Activated CD4-positive, alpha-beta T cell treated with anti-CD3 and anti-CD28 coated beads for 24 hours (primary cell): Measurements from ENCODE around the gene FN3KRP.
A peak's percentile ranks its signal among the peaks of the same experiment; 100 is the strongest.

Experiments used
- DNase-seq, 2 donors: peaks; one replicate each; pipeline ENCODE4 v3.0.0-alpha.2; 2020; ENCODE audit warnings: low read depth in 2 of 2

The FN3KRP gene

DNA sequence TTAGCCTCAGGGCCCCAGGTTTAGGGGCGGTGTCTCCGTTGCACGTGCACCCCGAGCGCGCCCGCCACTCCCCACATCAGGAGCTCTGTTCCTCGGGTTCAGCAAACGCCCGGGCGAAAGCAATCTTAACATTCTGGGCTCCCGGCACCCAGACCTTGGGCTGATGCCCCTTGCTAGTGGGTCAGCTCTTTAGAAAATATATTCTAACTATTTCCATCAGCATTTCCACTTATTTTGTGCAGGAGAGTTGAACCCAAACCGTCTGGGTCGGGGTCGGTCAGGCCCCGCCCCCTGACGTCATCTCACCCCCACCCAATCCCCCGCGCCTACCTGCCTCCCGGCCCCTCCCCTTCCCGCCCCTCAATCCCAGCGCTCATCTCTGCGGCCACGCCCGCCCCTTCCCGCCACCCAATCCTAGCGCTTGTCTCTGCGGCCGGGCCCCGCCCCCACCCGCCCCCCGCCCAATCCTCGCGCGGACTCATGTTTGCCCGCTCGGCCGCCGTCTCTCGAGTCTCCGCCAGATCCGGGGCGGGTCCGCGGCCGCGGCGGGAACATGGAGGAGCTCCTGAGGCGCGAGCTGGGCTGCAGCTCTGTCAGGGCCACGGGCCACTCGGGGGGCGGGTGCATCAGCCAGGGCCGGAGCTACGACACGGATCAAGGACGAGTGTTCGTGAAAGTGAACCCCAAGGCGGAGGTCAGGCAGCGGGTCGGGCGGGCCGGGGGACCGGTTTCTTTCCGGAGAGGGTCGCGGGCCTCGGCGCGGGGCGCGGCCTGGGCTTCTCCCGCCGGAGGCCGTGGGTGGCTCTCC, at the start of gene FN3KRP:
FN3KRP (plus strand) TSS at position 504 of the 808 bp plus-strand sequence; CDS start at position 554, 50 bp downstream.
- peak; percentile 76 to 94 for DNase-seq

GRCh38 chr17:82666931-82667667, 49.4 kb upstream of the FN3KRP start:
- no peak for DNase-seq

DNA sequence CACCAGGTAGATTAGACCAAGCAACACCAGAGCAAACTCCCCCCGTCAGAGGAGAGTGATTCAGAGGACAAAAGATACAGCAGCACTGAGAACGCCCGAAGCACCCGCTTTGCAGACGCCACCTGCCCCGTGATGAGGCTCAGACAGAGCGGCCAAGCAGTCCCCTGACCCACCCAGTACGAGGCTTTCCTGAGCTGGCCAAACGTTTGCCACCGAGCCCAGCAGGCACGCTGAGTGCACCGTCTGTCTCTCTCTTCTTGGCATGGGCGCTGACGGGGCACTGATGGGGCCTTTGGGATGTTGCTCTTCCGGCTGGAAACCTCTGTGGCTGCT, 48.9 kb upstream of the FN3KRP start:
- DNase-seq: no peak

DNA sequence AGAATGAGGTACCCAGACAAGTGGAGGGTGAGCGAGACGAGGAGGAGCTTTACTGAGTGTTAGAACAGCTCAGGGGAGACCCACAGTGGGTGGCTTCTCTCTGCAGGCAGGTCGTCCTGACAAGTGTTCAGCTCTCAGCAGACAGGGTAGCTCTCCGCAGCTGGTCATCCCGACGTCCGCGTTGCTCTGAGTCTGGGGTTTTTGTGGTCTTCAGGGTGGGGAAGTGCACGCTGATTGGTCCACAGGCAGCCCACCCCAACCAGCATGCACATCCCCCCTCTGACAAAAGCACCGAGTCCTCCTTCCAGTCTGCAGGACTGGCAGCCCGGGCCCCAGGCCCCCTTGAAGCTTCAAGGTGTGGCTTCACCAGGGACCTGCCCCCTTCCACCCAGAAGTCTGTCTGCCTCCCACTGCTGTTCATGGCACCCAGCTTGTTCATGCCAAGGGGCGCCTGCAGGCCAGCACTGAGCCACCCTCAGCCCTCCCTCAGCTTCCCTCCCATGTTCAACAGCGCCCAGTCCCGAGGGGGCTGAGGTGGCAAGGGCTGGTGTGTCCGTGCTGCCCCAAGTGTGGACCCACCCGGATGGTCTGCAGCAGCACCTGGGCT, 48.4 kb upstream of the FN3KRP start:
- no peak for DNase-seq

DNA sequence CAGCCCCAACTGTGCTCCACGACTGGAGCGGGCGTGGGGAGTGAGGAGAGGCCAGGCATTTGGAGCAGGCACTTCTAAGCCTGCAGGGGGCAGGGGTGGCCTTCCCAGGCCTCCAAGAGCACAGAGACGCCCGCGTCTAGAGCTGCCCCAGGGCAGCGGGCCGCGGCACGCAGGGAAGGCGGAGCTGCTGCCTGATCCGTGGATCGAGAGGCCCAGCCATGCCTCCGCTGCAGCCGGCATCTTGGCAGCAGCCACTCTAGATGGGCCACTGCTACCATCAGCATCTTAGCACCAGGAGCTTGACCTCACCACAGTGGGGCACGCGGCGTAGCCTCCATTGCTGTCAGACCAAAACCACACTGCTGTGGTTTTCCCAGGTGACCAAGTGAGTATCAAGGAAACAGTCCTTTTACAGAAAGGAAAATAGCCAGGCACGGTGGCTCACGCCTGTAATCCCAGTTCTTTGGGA, 47.8 kb upstream of the FN3KRP start:
- peak; percentile 18 to 40 for DNase-seq

DNA sequence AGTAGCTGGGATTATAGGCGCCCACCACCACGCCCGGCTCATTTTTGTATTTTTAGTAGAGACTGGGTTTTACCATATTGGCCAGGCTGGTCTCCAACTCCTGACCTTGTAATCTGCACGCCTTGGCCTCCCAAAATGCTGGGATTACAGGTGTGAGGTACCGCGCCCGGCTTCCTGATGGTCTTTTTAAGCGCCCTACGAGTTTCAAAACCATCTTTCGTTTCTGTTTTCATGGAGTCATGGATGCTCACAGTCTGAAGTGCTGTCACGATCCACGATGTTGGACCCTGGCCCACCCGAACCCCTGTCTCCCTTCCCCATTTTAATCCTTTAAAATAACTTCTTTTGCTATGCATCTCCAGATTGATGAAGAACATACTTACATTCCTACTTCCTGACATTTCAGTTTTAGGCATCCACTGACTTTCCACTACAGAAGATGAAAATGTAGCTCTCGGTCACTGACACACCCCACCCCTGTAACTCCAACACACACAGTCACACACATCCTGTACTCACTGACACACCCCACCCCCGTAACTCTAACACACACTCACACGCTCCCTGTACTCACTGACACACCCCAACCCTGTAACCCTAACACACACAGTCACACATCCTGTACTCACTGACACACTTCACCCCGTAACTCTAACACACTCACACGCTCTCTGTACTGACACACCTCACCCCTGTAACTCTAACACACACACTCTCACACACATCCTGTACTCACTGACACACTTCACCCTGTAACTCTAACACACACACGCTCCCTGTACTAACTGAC, 45.6 kb upstream of the FN3KRP start:
- no peak for DNase-seq

GRCh38 chr17:82674656-82675475, 41.6 kb upstream of the FN3KRP start:
- no peak for DNase-seq

DNA sequence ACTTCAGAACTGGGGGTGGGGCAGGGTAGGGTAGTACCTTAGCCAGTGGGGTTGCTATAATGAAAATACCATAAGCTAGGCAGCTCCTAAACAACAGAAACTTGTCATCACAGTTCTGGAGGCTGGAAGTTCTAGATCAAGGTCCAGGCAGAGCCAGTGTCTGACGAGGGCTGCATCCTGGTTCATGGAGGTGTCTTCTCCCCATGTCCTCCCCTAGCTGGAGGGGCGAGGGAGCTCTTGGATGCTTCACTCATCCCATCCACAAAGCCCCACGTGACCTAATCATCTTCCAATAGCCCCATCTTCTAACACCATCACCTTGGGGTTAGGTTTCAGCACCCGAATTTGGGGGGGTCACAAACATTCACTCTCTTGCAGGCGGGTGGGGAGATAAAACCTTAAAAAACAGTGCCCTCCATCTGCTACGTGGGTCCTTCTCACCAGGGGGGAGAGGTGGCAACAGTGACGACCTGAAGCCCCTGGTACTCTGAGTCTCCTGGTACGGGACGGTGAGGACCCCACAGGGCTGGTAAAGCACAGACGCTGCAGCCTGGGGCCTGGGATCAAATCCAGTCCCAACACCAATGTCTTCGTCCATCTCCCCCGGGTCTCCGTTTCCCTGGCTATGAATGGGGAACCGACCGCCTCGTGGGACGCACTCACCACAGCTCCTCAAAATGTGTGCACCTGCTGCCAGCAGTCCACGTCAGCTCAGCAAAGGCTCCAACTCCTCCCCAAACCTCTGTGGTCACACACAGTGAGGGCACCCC, 40.8 kb upstream of the FN3KRP start:
- DNase-seq: no peak

- no peak for DNase-seq
Observed at GRCh38 chr17:82677353-82677925, 39.1 kb upstream of the FN3KRP start.

- DNase-seq: no peak
Observed at GRCh38 chr17:82678265-82678891, 38.1 kb upstream of the FN3KRP start.

GRCh38 chr17:82679586-82680465, 36.7 kb upstream of the FN3KRP start:
- DNase-seq: no peak

DNA sequence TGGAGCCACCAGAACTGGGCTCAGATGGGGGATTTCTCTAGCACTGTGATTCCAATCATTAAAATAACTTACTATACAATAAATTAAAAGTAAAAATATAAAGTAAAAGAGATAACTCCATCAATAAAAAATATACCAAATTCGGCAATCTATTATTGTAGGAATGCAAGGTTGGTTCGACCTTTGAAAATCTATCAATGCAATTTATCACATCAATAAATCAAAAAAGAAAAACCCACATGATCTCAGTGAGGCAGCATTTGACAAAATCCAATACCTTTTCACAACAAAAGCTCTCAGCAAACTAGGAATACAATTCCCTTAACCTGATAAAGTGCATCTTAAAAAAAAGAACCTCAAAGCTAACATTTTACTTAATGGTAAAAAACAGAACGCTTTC, 35.0 kb upstream of the FN3KRP start:
- DNase-seq: no peak

DNA sequence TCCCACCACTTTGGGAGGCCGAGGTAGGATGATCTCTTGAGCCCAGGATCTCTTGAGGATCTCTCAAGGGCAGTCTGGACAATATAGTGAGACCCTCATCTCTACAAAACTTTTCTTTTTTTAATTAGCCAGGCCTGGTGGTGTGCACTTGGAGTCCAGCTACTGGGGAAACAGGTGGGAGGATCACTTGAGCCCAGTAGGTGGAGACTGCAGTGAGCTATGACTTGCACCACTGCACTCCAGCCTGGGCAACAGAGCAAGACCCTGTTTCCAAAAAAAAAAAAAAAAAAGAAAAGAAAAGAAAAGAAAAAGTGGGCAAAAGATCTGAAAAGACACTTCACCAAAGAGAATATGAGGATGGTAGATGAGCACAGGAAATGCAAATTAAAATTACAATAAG, 33.0 kb upstream of the FN3KRP start:
- DNase-seq: no peak

DNA sequence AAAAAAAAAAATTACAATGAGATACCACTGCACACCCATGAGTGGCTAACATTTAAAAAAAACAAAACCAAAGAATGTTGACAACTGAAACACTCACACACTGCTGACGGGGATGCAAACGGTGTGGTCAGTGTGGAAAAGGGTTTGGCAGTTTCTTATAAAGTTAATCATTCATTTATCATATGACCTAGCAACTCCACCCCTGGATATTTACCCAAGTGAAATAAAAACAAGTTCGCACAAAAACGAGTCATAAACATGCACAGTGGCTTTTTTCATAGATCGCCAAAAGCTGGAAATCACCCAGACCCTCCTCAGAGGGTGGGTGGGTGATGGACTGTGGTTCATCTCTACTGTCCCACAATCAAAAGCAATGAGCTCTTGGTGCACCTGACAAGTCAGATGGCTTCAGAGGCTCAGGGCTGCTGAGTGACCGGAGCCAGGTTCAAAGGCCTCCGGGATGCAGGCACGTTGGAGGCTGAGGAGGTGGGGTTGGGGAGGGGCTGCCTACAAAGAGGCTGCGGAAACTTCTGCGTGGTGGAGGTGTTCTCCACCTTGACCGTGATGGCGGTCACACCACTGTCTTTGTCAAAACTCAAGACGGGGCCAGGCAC, 32.2 kb upstream of the FN3KRP start:
- DNase-seq: no peak

GRCh38 chr17:82685291-82685690, 31.2 kb upstream of the FN3KRP start:
- no peak for DNase-seq

GRCh38 chr17:82686366-82687324, 29.9 kb upstream of the FN3KRP start:
- no peak for DNase-seq

- DNase-seq: no peak
Observed at GRCh38 chr17:82687375-82687861, 29.1 kb upstream of the FN3KRP start.
